GF-D8 (cell line): ENCODE data around the gene MRPL37.
"Not testable (repeated sequence)": the region's sequence is repeated elsewhere in the genome, so short reads cannot be mapped to it uniquely, and the experiment has no call there.

Experiments
- DNase-seq: peaks from one replicate; lab custom pipeline; 2025; lab: John Stamatoyannopoulos, UW

The MRPL37 gene

GRCh38 chr1:54172614-54173599 lies 27.1 kb upstream of the MRPL37 start:
- no peak for DNase-seq

- DNase-seq, result no peak
Measured at GRCh38 chr1:54173681-54174080, 26.3 kb upstream of the MRPL37 start.

- no peak for DNase-seq
Measured at GRCh38 chr1:54174106-54174505, 25.9 kb upstream of the MRPL37 start.

GRCh38 chr1:54176621-54177327 lies 23.2 kb upstream of the MRPL37 start:
- no peak for DNase-seq

GRCh38 chr1:54177726-54178125 lies 22.2 kb upstream of the MRPL37 start:
- no peak for DNase-seq

- no peak for DNase-seq
Measured at GRCh38 chr1:54178296-54179070, 21.5 kb upstream of the MRPL37 start.

- no peak for DNase-seq
Measured at GRCh38 chr1:54180701-54181360, 19.1 kb upstream of the MRPL37 start.

GRCh38 chr1:54186056-54186455 lies 13.9 kb upstream of the MRPL37 start:
- no peak for DNase-seq

- DNase-seq, result no peak
Measured at GRCh38 chr1:54188291-54188690, 11.7 kb upstream of the MRPL37 start.

- no peak for DNase-seq
Measured at GRCh38 chr1:54190526-54190925, 9.4 kb upstream of the MRPL37 start.

- DNase-seq, result no peak
Measured at GRCh38 chr1:54191525-54191924, 8.4 kb upstream of the MRPL37 start.

- no peak for DNase-seq
Measured at GRCh38 chr1:54193453-54193852, 6.5 kb upstream of the MRPL37 start.

GRCh38 chr1:54199151-54199764 lies 709 bp upstream of the MRPL37 start:
- no peak for DNase-seq

- DNase-seq, result no peak
Measured at GRCh38 chr1:54200519-54200997, 591 bp downstream of the MRPL37 start.

GRCh38 chr1:54204199-54204598 lies 4.2 kb downstream of the MRPL37 start:
- no peak for DNase-seq

GRCh38 chr1:54207287-54207686 lies 7.3 kb downstream of the MRPL37 start:
- DNase-seq, result no peak

- not testable (repeated sequence) for DNase-seq
Measured at GRCh38 chr1:54207896-54208295, 7.9 kb downstream of the MRPL37 start.

- DNase-seq, result peak; percentile 26
Measured at GRCh38 chr1:54212872-54213271, 12.9 kb downstream of the MRPL37 start.

GRCh38 chr1:54215523-54215922 lies 15.6 kb downstream of the MRPL37 start:
- no peak for DNase-seq

GRCh38 chr1:54218883-54219687 lies 19.1 kb downstream of the MRPL37 start:
- no peak for DNase-seq
